GM21367 (cell line): ENCODE data around the gene CLSTN2.

Experiments
- ATAC-seq: cut with Tn5 transposase; IDR thresholded peaks from one replicate; pipeline ENCODE4 v1.9.1; 2021; ENCODE audit not compliant: unreplicated experiment

CLSTN2 gene

DNA sequence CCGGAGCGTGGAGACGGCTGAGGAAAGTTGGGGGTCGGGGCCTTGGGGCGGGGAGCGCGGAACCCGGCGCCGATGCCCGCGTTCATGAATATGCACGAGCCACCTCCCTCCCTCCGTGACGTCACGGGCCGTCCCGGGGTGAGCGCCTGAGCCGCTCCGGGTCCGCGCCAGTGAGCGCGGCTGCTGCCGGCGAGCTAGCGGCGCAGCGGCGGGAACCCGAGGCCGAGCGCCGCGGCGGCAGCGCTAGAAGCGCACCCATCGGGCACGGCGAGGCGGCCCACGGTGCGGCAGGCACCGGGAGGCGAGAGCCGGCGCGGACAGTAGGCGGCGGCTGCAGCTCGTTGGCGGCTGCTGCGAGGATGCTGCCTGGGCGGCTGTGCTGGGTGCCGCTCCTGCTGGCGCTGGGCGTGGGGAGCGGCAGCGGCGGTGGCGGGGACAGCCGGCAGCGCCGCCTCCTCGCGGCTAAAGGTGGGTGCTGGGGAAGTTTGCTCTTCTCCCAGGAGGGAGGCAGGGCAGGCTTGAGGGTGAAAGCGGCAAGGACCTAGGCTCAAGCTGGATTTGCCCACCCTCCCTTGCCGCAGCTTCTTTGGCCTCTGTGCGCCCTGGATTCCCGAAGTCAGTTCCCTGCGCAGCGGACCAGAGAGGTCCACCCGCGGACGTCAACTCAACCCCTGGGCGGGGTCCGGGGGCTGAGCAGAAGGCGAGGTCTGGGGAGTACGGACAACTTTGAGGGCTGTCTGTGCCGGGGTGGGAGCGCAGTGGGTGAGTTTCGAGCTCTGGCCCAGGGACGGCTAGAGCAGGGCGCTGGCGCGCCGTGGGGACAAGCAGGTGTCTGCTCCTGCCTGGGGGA is at the start of gene CLSTN2:
CLSTN2 (plus strand) TSS at position 170 of the 850 bp plus-strand sequence.
- ATAC-seq: peak; percentile 64

GRCh38 chr3:139887431-139887830 is 47.6 kb upstream of the CLSTN2 start:
- ATAC-seq: no peak

GRCh38 chr3:139888561-139889140 is 46.3 kb upstream of the CLSTN2 start:
- no peak for ATAC-seq

DNA sequence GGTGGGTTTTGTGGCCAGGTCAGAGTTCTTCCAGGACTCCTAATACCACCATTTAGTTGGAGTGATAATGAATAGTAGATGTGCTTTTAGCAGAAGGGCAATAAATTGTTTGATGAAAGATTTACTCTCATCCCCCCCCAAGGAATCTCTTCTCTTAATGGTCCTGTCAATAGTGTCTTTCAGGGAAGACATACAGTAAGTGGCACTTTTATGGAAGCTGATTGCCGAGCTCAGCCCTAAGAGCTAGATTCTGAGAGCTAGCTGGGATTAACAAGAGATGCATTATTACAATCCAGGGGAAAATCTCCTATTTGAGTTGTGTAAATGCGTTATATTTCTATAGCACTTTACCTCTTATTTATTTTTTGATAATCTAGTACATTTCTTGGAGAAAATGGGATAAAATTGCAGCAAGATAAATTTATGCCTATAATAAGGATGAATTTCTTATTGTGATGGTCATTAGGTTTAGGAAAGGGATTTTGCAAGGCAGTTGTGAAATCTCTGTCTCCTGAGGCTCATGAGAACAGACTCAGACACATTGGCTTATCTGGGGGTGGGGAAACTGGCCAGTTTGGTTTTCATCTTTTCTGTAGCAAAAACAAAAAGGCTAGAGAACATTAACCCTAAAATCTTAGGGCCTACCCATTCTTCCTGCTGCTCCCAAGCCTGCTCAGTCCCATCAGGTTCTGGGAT is 41.6 kb upstream of the CLSTN2 start:
- ATAC-seq: no peak

GRCh38 chr3:139893963-139894642 is 40.9 kb upstream of the CLSTN2 start:
- ATAC-seq: no peak

DNA sequence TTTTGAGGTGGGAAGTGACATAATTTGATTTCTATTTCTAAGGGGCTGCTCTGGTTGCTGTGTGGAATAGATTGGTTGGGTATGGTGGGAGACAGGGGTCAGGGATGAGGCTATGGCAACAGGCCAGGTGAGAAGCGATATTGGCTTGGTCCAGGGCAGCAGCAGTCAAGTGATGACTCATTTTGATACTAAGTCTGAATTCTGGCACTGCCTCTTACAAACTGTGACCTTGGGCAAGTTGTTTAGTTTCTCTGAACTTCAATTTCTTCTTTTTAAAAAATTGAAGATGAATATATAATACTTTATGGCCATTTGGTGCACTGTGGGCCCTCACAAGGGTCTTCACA is 40.4 kb upstream of the CLSTN2 start:
- no peak for ATAC-seq

DNA sequence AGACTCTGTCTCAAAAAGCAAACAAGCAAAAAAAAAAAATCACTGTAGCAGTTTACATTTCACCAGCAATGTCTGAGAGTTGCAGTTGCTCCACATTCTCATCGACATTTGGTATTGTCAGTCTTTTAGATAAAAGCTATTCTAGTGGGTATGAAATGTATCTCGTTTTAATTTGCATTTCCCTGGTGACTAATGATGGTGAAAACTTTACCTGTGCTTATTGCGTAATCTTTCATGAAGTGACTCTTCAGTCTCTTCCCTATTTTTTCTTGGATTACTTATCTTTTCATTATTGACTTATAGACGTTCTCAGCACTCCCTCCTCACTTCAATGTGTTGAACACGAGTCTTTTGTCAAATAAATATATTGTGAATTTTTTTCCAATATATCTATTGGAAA is 37.2 kb upstream of the CLSTN2 start:
- ATAC-seq: no peak

- no peak for ATAC-seq
Measured at GRCh38 chr3:139906418-139906817, 28.6 kb upstream of the CLSTN2 start.

DNA sequence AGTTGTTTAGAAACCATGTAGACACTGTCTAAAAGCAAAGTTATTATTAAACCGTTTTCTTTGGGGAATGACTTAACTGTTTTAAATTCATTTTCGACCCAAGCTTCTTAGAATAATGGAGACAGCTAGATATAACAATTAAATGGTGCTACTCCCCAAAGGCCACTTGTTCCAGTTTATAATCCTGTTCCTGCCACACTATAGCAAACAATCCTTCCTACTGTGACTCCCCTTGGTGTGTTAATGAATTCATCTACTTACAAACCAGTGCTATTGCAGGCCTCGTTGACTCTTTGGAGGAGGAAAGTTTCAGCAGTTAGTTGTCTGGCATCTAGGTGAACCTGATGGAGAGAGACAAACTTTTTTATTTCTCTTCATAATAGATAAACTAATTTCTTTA is 25.2 kb upstream of the CLSTN2 start:
- no peak for ATAC-seq

GRCh38 chr3:139916271-139916670 is 18.7 kb upstream of the CLSTN2 start:
- ATAC-seq: no peak

GRCh38 chr3:139917226-139917785 is 17.7 kb upstream of the CLSTN2 start:
- no peak for ATAC-seq

- ATAC-seq: no peak
Measured at GRCh38 chr3:139928708-139929505, 6.1 kb upstream of the CLSTN2 start.

DNA sequence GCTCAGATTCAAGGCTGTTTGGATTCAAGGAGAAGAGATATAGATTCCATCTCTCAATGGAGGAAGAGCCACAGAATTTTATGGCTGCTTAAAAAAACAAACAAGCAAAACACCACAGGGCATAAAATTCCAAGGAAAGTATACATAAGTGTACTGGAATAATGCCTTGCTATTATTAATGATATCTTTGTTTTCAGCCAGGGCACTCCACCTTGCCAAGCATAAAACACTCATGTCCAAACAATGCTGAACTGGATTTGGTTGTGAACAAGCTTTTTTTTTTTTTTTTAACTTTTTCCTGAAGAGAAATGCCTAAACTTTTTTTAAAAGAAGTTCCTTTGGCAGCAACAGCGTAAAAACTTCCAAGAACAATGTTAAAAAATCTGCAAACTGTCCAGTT is 4.8 kb upstream of the CLSTN2 start:
- ATAC-seq: no peak

DNA sequence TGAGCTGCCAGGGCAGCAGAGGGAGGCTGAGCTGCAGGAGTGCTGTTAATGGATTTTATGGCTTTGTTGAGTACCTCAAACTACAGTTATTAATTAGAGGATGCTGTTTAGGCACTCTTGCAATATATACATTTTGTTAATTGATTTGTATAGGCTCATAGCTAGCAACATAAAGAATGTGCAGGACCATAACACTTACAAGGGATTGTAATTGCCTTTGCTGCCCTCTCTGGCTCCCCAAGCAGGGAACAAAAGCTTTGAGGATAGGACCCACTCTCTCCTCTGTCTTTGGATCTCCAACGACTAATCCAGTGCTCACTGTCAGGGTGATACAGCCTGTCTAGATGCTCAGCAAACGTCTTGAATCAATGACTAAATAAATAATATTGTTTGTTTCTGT is 1.2 kb upstream of the CLSTN2 start:
- ATAC-seq: no peak

DNA sequence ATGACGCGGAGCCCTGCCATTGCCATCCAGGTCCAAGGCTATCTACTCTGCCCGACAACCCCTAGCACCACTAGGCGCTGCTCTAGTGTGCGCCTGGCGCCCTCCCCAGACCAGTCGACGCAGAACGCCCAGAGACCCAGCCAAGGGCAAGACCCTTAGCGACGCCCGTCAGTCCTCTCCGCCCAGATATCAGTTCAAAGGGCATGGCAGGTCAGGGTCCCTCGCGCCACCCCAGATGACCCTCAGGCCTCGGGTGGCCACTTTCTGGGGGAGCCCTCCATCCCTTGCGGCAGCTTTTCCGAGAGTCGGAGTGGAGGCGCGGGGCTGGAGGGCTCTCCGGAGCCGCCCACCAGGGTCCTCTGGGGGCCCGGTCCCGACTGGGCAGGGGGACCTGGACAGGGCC is 371 bp upstream of the CLSTN2 start:
- no peak for ATAC-seq

DNA sequence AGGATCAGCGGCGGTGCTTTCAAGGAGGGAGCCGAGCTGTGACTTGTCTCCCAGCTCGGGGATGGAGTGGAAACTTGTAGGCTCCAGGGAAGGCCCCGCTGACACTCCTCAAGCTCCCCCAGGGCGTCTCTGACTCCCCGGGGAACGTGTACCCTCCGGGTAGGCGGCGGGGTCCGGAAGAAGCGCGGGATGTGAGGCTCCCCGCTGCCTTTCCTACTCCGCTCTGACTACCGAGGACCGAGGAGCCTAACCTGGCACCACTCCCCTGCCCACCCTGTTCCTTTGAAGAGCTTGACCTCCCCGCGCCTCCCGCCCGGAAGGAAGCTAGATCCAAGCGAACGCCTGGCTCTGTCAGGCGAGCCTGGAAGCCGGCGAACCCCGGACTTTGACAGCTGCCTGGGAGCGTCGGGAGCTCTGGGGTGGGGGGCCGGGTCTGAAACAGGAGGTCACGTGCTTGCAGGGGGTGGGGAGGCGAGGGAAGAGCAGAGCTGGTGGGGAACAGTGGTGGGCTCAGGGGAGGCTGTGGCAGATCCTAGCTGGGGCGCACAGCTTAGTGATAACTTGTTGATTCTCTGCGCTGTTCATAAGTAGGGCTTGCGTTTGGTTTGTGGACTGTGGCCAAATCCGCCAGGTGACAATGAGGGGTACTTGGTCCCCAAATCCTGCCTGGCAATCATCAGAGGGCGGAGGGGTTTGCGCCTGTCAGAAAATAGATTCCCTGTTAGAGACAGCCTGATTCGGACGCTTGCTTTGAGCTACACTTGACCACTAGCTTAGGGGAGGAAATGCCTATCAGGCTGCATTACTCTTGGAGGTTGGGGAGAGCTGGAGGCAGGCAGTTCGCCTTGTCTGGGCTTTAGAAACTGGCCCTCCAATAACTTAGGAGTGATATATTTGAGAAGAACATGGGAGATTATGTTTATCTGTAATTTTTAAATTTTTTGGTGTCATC is 1.2 kb downstream of the CLSTN2 start:
- ATAC-seq: no peak

- no peak for ATAC-seq
Measured at GRCh38 chr3:139937674-139938279, 2.8 kb downstream of the CLSTN2 start.

DNA sequence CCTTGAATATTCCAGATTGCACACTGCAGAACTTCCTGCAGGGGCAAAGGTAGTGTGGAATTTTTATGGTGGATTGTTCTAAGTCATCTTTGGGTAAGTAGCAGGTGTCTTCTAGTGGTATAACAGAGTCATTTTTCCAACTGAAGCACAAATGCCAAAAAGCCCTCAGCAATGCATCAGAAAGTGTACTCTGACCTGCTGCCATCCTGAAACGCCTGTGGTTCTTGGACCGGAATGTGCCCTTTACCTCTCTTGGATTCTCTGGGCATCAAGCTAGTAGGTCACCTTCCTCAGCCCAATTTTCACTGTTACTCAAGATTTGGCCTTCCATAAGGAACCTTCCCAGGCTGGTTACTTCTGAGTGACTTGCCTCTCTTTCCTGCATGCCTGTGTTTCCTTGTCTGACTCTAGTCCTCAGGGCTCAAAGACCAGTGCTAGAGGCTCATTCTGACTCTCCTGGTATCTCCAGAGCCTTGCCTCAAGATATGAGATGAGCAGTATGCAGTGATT is 4.8 kb downstream of the CLSTN2 start:
- ATAC-seq: no peak

GRCh38 chr3:139940622-139941021 is 5.6 kb downstream of the CLSTN2 start:
- ATAC-seq: no peak
